HG02981 (cell line): Measurements from ENCODE around the gene TRABD2B.

ENCODE experiments used
- ATAC-seq: cut with Tn5 transposase; IDR thresholded peaks from one replicate; pipeline ENCODE4 v1.9.1; 2021; ENCODE audit warnings: mild to moderate bottlenecking, moderate library complexity; ENCODE audit not compliant: unreplicated experiment

TRABD2B gene

DNA sequence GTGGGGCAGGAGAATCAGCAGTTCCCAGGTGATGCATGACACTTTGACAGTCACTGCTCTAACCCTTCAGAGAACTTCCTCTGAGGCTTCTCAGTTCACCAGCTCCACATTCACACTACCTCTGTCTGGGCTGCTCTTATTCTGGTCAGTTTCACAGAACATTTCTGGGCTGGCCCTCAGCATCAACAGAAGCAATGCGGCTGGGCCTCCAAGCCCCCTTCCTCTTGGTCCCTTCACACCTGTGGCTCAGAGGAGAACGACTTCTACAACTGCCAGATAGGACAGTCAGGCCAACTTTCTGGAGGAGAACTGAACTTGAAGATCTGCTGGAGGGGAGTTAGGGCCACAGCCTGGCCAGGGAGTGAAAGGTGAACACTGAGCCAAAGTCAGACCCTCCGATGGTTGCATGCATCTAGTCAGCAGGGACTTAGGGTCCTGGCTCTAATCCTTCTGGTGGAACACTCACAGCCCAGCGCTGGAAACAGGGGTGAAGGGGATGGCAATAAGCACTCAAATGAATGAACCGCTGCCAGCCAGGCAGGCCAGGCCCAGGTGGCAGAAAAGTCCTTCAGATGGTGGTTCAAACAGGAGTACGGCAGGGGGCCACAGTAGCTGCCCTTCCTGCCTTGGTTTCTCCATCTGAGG lies 285.2 kb downstream of the TRABD2B start:
- no peak for ATAC-seq

DNA sequence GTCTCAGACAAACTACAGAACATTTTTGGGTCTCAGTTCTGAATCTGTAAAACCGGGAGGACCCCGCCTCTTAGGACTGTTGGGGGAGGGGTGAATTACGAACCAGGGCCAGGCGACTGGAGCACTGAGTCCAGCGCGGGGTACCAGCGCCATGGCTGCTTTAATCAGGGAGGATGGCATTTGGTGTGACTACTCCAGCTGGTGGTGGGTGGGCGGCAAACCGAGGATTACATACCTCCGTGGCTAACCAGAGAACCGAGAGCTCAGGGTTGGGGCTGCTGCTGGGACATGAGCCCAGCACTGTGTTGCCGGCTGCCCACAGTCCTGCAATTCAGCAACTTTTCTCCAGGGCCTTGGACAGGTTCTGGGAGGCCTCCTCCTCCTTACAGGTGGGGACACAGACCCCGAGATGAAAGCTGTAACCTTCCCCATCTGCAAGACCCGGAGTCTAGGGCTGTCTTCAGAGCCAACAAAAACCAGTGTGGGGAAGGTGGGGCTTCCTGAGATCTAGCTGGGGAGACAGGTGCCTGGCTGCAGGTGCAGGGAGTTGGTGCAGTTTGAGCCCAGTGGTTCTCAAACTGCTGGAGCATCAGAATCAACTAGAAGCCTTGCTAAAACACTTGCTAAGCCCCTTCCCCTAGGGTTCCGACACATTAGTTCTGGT lies 285.9 kb downstream of the TRABD2B start:
- ATAC-seq = no peak
